Testis (tissue), 3 donors: Measurements from ENCODE around the gene KIFC3. TPM values are rescaled to one million over a fixed set of nuclear protein-coding genes. Genes with fewer than 3 reads are reported as not detected.

Experiments
- DNase-seq: peaks from one replicate; pipeline ENCODE4 v3.0.0-alpha.2; 2019
- H3K27ac ChIP-seq, 2 donors: fragments of 200-600 bp; sonication (generic); one replicate each; pipeline ENCODE4 v1.5.1; 2019
- H3K27me3 ChIP-seq: fragments of 200-600 bp; sonication (generic); one replicate; pipeline ENCODE4 v1.5.1; 2019
- H3K36me3 ChIP-seq: fragments of 200-600 bp; sonication (generic); one replicate; pipeline ENCODE4 v1.5.1; 2017; ENCODE audit warnings: low read depth; ENCODE audit errors: missing control alignments
- H3K4me1 ChIP-seq: fragments of 200-600 bp; sonication (generic); one replicate; pipeline ENCODE4 v1.5.1; 2019
- H3K4me3 ChIP-seq, 2 donors: fragments of 200-600 bp; sonication (generic); one replicate each; pipeline ENCODE4 v1.5.1; 2017 to 2019
- H3K9me3 ChIP-seq: fragments of 200-600 bp; sonication (generic); one replicate; pipeline ENCODE4 v1.5.1; 2017
- POLR2A ChIP-seq: fragments of 450-650 bp; IDR thresholded peaks from one replicate; pipeline ENCODE4 v1.6.1; 2017; ENCODE audit warnings: antibody characterized with exemption, mild to moderate bottlenecking, moderate library complexity
- WGBS, 2 donors: methylation state at CpG; one replicate each; pipeline ENCODE4 v1.1.5; 2018; 5-methylcytosine and 5-hydroxymethylcytosine counted together
- intact Hi-C: fragments of 100-400 bp; cut with DNase I; formaldehyde crosslinking; loops from one replicate; pipeline ENCODE4 v1.15.1; 2023; ENCODE audit warnings: low total_unique reads
- polyA plus RNA-seq: library from polyadenylated mRNA; stranded (reverse); fragments of 350-450 nt; fragmentation: Illumina TruSeq; extraction: RNeasy Lipid Tissue Mini Kit (QIAGEN cat#74804); gene quantifications from one replicate; pipeline ENCODE4 v1.2.3, GENCODE V29; 2014; ENCODE audit warnings: low read depth, low replicate concordance; ENCODE audit not compliant: insufficient read depth
- total RNA-seq, 2 donors: library from RNA; depleted of rRNA; stranded (reverse); fragments of >200 nt; gene quantifications; one replicate each; pipeline ENCODE4 v1.2.3, GENCODE V29; 2016
- TF ChIP-seq, protein P1 (sequence below), 3 experiments: fragments of 450-650 bp in 2 of 3; fragments of 200-600 bp in 1 of 3; sonication (generic) in 1 of 3; IDR thresholded peaks; one replicate each; pipeline ENCODE4 v1.5.1; 2016 to 2019; ENCODE audit warnings: antibody characterized with exemption in 3 of 3, mild to moderate bottlenecking in 2 of 3, moderate library complexity in 1 of 3

The KIFC3 gene
- total and polyA plus RNA-seq, 3 donors from 2014 or later = 105 to 185 (median 137) TPM

DNA sequence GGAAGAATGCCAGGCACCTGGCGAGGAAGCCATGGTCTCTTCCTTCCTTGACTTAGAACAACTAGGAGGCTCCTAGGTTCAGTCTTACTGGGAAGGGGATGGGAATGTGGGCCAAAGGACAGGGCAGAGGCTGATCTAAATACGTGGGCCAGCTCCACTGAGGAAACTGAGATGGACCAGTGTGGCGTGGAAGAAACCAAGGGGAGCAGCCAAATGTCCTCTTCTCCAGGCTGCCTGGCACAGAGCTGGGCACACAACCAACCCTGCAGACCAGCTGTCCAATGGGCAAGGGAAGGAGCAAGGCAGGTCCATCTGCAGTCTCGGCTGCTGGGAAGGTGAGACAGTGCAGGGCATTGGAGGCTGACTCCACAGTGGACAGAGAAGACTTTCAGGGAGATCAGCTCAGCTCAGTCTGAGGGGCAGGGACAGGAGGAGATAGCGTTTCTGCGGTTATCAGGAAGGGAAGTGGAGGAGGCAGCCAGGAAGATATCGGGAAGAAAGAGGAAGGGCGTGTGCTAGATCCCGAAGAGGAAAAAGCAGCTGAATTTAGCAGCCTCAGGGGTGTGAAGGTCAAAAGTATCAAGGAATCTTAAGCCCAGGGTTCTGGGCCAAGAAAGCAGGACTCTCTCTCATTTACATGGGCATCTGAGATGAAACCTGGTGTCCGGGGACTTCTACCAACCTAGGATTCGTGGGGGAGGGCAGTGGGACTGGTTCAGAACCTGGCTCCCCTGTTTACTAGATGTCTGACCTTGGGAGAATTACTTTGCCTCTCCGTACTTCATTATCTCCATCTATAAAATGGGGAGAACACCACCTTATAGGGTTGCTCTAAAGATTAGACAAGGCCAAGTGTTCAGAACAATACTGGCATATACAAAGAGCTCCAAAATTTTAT, 1.8 kb downstream of the KIFC3 start:
- Histone ChIP-seq H3K36me3 (no peaks in the 10 kb centered on the region), H3K9me3 (no peaks in the 10 kb centered on the region), H3K27ac (peak overlapping the region; percentile 91 to 93), H3K4me3 (no peak overlapping the region), H3K27me3 (no peaks in the 10 kb centered on the region), H3K4me1 (peaks cover 54% of the 10 kb centered on the region)
- TF ChIP-seq, protein P1, sequence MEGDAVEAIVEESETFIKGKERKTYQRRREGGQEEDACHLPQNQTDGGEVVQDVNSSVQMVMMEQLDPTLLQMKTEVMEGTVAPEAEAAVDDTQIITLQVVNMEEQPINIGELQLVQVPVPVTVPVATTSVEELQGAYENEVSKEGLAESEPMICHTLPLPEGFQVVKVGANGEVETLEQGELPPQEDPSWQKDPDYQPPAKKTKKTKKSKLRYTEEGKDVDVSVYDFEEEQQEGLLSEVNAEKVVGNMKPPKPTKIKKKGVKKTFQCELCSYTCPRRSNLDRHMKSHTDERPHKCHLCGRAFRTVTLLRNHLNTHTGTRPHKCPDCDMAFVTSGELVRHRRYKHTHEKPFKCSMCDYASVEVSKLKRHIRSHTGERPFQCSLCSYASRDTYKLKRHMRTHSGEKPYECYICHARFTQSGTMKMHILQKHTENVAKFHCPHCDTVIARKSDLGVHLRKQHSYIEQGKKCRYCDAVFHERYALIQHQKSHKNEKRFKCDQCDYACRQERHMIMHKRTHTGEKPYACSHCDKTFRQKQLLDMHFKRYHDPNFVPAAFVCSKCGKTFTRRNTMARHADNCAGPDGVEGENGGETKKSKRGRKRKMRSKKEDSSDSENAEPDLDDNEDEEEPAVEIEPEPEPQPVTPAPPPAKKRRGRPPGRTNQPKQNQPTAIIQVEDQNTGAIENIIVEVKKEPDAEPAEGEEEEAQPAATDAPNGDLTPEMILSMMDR (IDR thresholded peaks at IDR 0.05) = no peak
- no peak for TF ChIP-seq POLR2A
- intact Hi-C loops = no loop called here
- 38 to 44% methylated on average over 12 of the region's 12 CpGs for WGBS, 2 donors
- peak; percentile 60 for DNase-seq

DNA sequence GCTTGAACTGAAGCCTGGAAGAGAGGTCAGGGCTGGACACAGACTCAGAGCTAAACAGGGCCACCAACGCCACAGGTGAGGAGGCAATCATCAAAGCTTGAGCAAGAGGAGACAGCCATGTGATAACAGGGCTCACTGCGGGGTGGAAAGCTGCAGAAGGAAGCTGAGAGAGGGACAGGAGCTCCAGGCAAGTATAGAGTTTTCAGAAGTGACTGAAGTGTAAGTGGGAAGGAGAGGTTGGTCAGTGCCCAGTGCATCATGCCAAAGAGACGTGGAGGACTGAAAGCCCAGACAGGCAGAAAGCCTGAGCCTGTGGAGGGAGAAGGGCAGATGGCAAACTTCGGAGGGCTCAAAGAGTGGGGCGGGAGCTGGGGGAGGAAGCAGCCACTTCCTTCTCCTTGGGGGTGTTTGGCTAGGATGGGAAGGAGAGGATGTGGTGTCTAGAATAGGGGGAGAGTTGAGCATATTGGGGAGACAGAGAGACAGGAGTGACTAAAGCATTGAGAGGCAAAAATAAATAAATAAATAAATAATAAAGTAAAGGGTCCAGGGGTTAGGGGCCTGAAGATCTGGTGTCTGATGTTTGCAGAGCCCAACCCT, 2.6 kb downstream of the KIFC3 start:
- intact Hi-C loops = no loop called here
- no peaks in the 10 kb centered on the region for H3K9me3 ChIP-seq
- H3K4me1 ChIP-seq = peaks cover 46% of the 10 kb centered on the region
- H3K27me3 ChIP-seq = no peaks in the 10 kb centered on the region
- H3K27ac ChIP-seq = peak overlapping the region in 1 of 2 donors; percentile 93
- H3K4me3 ChIP-seq = no peak overlapping the region
- no peaks in the 10 kb centered on the region for H3K36me3 ChIP-seq
- WGBS, 2 donors = 51 to 53% methylated on average over 4 of the region's 5 CpGs
- DNase-seq = no peak
- TF ChIP-seq POLR2A = no peak
- TF ChIP-seq, protein P1 (IDR thresholded peaks at IDR 0.05) = no peak

DNA sequence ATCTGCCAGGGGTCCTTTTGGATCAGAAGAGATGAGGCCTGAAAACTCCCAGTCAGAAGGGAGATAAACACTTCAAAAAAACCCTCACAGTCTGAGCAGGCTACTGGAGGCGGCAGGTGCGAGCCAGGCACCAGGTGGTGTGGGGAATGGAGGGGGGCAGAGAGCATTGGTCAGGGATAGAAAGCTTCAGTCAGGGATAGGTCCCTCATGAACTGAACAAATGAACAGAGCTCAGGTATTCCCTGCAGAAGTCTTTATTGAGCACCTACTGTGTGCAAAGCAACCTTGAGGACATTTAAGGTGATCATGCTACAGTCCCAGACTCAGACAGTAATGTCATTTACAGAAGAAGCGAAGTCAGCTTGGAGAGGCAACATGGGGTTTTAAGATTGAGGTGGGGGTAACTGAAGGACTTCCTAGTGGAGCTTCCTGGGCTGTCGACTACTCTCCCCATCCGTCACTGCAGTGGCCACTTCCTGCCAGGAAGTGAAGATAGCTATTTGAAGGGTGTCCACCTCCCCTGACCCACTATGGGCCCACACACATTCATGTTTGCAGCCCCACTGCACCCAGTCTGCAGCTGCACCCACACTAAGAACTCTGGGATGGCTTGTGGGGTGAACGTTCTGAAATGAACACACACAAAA, 3.2 kb downstream of the KIFC3 start:
- intact Hi-C loops = no loop called here
- TF ChIP-seq, protein P1 (IDR thresholded peaks at IDR 0.05) = no peak
- TF ChIP-seq POLR2A = no peak
- no peak overlapping the region for H3K27ac ChIP-seq
- DNase-seq = no peak
- H3K27me3 ChIP-seq = no peaks in the 10 kb centered on the region
- no peaks in the 10 kb centered on the region for H3K36me3 ChIP-seq
- WGBS, 2 donors = 70 to 72% methylated on average over 6 of the region's 6 CpGs
- peaks cover 45% of the 10 kb centered on the region for H3K4me1 ChIP-seq
- H3K4me3 ChIP-seq = no peak overlapping the region
- H3K9me3 ChIP-seq = no peaks in the 10 kb centered on the region

DNA sequence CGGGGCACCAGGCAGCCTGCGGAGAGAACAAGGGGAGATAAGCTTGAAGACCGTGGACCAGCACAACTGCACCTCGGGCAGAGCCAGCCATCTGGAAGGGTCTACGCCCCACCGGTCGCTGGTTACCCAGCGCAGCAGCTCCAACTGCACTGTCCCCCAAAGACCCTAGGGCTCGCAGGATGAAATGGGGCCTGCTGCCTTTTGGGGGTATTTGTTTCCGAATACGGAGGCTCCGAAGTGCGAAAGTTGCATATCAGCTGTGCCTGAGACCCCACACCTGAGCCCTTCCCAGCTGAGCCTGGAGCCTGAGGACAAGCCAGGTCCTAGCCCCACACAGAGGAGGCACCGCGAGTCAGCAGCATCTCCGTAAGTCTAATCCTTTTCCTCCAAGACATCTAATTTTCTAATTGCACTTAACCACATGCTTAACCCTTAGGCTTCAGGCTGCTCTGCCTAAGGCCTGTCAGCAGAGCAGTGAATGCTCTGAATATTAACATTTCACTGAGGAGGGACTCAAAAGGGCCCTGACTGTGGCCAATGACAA, 4.0 kb downstream of the KIFC3 start:
- WGBS, 2 donors = 77 to 85% methylated on average over 9 to 16 of the region's 16 CpGs

More for the DNA sequence above, 4.0 kb downstream of the KIFC3 start:
- Histone ChIP-seq H3K4me1 (peaks cover 39% of the 10 kb centered on the region), H3K27me3 (no peaks in the 10 kb centered on the region), H3K4me3 (peak overlapping the region in 1 of 2 donors; percentile 17), H3K9me3 (no peaks in the 10 kb centered on the region), H3K27ac (no peak overlapping the region), H3K36me3 (no peaks in the 10 kb centered on the region)
- no peak for TF ChIP-seq POLR2A
- TF ChIP-seq, protein P1 (IDR thresholded peaks at IDR 0.05) = no peak
- no peak for DNase-seq
- intact Hi-C loops = no loop called here
